Mesothelial cell of epicardium (in vitro differentiated cells): Measurements from ENCODE around the gene TIGD6. TPM values are rescaled to one million over a fixed set of nuclear protein-coding genes. Genes with fewer than 3 reads are reported as not detected.

ENCODE experiments used
- DNase-seq, 2 experiments: peaks; one replicate each; pipeline ENCODE4 v3.0.0; 2021; ENCODE audit warnings: low spot score in 2 of 2; ENCODE audit not compliant: unreplicated experiment in 2 of 2
- H3K27ac Mint-ChIP-seq: 2 replicates; pipeline ENCODE4 v1.8.0; 2021; ENCODE audit warnings: mixed read lengths
- H3K27me3 Mint-ChIP-seq: 2 replicates; pipeline ENCODE4 v1.8.0; 2021; ENCODE audit warnings: low read depth, mixed read lengths
- H3K36me3 Mint-ChIP-seq: 2 replicates; pipeline ENCODE4 v1.8.0; 2021; ENCODE audit warnings: mixed read lengths
- H3K4me1 Mint-ChIP-seq: 2 replicates; pipeline ENCODE4 v1.8.0; 2021; ENCODE audit warnings: mixed read lengths
- H3K4me3 Mint-ChIP-seq: 2 replicates; pipeline ENCODE4 v1.8.0; 2021; ENCODE audit warnings: mild to moderate bottlenecking, moderate library complexity, mixed read lengths
- H3K9me3 Mint-ChIP-seq: 2 replicates; pipeline ENCODE4 v1.8.0; 2021; ENCODE audit warnings: mixed read lengths
- total RNA-seq: library from RNA; stranded (reverse); gene quantifications from 3 replicates; pipeline ENCODE4 v1.2.1, GENCODE V29; 2021
- TF ChIP-seq, protein P1 (sequence below): fragments of 200-600 bp; sonication (generic); IDR thresholded peaks from one replicate; pipeline ENCODE4 v1.5.0; 2021; ENCODE audit warnings: antibody characterized with exemption; ENCODE audit not compliant: unreplicated experiment

TIGD6 gene
- total RNA-seq, 1 donor from 2014 or later, result 4.7 TPM

DNA sequence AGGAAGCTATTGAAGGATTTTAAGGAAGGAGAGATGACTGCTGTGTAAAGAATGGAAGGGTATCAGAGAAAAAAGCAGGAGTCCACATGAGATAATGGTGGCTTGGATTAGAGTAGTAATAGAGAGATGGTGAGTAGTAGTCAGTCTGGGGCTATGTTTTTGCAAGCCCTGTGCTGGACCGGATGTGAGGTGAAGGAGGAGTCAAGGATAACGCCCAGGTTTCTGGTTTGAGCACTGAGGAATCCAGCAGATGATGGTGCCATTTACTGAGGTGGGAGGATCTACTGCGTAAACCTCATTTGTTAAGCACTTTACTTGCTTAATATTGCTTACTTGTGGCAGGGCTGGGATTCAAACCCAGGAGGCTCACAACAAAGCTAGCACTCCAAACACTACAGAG is 1.1 kb downstream of the TIGD6 start:
- H3K27me3 Mint-ChIP-seq, result no peaks in the 10 kb centered on the region
- H3K27ac Mint-ChIP-seq, result peak overlapping the region; percentile 93
- H3K4me3 Mint-ChIP-seq, result peak overlapping the region; percentile 84
- H3K4me1 Mint-ChIP-seq, result peaks cover 29% of the 10 kb centered on the region
- no peaks in the 10 kb centered on the region for H3K9me3 Mint-ChIP-seq
- no peaks in the 10 kb centered on the region for H3K36me3 Mint-ChIP-seq
- TF ChIP-seq, protein P1, sequence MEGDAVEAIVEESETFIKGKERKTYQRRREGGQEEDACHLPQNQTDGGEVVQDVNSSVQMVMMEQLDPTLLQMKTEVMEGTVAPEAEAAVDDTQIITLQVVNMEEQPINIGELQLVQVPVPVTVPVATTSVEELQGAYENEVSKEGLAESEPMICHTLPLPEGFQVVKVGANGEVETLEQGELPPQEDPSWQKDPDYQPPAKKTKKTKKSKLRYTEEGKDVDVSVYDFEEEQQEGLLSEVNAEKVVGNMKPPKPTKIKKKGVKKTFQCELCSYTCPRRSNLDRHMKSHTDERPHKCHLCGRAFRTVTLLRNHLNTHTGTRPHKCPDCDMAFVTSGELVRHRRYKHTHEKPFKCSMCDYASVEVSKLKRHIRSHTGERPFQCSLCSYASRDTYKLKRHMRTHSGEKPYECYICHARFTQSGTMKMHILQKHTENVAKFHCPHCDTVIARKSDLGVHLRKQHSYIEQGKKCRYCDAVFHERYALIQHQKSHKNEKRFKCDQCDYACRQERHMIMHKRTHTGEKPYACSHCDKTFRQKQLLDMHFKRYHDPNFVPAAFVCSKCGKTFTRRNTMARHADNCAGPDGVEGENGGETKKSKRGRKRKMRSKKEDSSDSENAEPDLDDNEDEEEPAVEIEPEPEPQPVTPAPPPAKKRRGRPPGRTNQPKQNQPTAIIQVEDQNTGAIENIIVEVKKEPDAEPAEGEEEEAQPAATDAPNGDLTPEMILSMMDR, result no peak
- DNase-seq, result no peak

DNA sequence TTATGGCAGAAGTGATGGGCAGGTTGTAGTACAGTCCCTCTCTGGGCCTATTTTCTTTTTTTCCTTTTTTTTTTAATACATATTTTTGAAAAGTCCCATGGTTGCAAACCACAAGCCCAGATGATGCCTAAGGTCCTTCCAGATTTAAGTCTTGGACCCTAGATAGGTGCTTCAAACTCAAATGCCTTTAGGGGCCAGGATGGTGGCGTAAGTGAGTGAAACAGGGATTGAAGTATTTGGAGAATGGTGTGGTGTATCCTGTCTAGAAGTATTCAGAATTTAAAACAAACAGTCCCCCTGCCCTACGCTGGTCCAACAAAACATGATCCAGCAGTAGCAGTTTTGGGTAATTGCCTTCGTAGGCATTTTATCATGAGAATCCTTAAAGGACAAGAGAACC is 2.2 kb downstream of the TIGD6 start:
- no peaks in the 10 kb centered on the region for H3K9me3 Mint-ChIP-seq
- H3K36me3 Mint-ChIP-seq, result no peaks in the 10 kb centered on the region
- H3K4me1 Mint-ChIP-seq, result peaks cover 29% of the 10 kb centered on the region
- no peaks in the 10 kb centered on the region for H3K27me3 Mint-ChIP-seq
- no peak for DNase-seq
- TF ChIP-seq, protein P1, result no peak
- H3K4me3 Mint-ChIP-seq, result no peak overlapping the region
- no peak overlapping the region for H3K27ac Mint-ChIP-seq

DNA sequence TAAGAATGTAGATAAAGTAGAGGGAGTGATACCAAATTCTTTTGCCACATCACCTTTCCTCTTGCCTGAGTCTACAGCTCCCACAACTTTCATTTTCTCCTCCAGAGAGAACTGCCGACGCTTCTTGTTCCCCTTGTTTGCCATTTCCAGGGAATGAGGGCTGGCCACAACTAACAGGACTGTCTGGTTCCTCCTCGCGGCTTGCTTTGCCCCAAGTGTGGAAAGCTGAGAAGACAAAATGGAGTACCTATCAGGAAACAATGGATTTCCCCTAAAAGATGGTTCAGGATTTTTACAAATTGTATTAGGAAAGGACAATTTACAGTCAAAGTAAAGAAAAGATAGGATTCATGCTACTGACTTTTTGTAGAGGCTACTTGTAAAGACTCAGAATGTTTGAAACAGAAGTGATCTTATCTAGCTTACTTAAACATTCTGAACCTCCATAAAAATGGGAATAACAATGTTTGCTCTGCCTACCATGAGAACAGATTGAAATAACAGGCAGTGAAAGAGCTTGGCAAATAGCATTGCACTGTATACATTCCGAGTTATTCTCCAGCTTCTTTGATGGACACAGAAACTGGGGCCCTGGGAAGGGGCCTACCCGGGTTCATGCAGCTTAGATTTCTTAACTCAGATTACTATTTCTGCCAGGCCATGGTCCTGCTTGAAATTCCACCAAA is 4.1 kb downstream of the TIGD6 start:
- H3K27me3 Mint-ChIP-seq, result no peaks in the 10 kb centered on the region
- peaks cover 15% of the 10 kb centered on the region for H3K4me1 Mint-ChIP-seq
- H3K36me3 Mint-ChIP-seq, result no peaks in the 10 kb centered on the region
- no peak for DNase-seq
- no peak overlapping the region for H3K27ac Mint-ChIP-seq
- no peaks in the 10 kb centered on the region for H3K9me3 Mint-ChIP-seq
- TF ChIP-seq, protein P1, result no peak
- H3K4me3 Mint-ChIP-seq, result no peak overlapping the region

DNA sequence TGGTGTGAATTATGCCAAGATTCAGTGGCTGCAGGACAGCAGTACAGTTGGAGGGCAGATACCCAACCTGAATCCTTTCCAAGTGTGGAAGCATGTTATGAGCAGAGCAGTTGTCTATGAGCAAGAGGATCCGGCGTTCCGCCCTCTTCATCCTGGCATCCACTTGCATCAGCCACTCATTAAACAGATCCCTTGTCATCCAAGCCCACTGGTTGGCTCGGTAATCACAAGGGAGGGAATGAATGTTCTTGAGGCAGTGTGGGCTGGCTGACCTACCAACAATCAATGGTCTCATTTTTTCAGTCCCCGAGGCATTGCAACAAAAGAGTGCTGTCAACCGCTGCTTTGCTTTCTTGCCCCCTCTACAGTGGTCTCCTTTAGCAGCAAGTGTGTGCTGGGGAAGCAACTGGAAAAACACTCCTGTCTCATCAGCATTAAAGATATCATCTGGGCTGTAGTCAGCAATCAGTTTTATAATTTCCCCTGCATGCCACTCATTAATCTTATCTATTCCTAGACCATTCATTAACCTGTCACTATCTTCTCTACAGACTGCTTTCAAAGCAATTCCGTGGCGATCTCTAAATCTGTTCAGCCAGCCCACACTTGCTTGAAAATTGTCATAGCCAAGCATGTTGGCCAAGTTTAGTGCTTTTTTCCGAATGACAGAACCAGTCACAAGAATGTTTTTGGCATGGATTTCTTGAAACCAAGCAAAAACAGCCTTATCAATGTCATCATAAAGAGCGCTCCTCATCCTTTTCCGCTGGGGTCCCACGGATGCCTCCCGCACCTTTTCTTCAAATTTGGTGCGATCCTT is 4.9 kb downstream of the TIGD6 start:
- no peaks in the 10 kb centered on the region for H3K9me3 Mint-ChIP-seq
- H3K4me3 Mint-ChIP-seq, result no peak overlapping the region
- TF ChIP-seq, protein P1, result no peak
- DNase-seq, result no peak
- H3K27ac Mint-ChIP-seq, result no peak overlapping the region
- no peaks in the 10 kb centered on the region for H3K36me3 Mint-ChIP-seq
- peaks cover 17% of the 10 kb centered on the region for H3K4me1 Mint-ChIP-seq
- no peaks in the 10 kb centered on the region for H3K27me3 Mint-ChIP-seq

DNA sequence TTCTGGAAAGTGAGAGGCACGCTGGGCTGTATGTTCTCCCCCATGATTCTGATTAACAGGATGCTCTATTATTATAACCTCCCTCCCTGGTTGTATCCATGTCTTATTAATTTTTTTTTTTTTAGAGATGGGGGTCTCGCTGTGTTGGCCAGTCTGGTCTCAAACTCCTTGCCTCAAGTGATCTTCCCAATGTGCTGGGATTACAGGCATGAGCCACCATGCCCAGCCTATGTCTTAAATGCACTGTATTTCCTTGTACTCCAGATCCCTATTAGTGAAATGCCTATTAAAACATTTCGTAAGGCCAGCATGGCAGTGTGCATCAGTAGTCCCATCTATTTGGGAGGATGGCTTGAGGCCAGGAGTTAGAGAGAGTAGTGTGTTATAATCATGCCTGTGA is 7.0 kb downstream of the TIGD6 start:
- Mint-ChIP-seq H3K4me3 (no peak overlapping the region), H3K27me3 (no peaks in the 10 kb centered on the region), H3K27ac (no peak overlapping the region), H3K9me3 (no peaks in the 10 kb centered on the region), H3K4me1 (peaks cover 6% of the 10 kb centered on the region), H3K36me3 (no peaks in the 10 kb centered on the region)
- DNase-seq, result no peak
- TF ChIP-seq, protein P1, result no peak
